Sigmoid colon (tissue), 4 donors: ENCODE data around the gene RRN3.

Experiments used
- CTCF ChIP-seq, 4 experiments: fragments of 450-650 bp in 3 of 4; fragments of 200-600 bp in 1 of 4; IDR thresholded peaks; one replicate each; pipeline ENCODE4 v1.5.1; 2016 to 2019; ENCODE audit warnings: antibody characterized with exemption in 4 of 4, mild to moderate bottlenecking in 3 of 4, moderate library complexity in 2 of 4
- EP300 ChIP-seq, 4 donors: sonication (generic); formaldehyde crosslinking; IDR thresholded peaks; one replicate each; pipeline ENCODE4 v1.6.1; 2017; ENCODE audit warnings: antibody characterized with exemption in 4 of 4
- POLR2A ChIP-seq, 2 donors: fragments of 450-650 bp; IDR thresholded peaks; one replicate each; pipeline ENCODE4 v1.6.1; 2016; ENCODE audit warnings: antibody characterized with exemption in 2 of 2, mild to moderate bottlenecking in 2 of 2, moderate library complexity in 2 of 2
- POLR2AphosphoS5 ChIP-seq, 4 donors: sonication (generic); formaldehyde crosslinking; IDR thresholded peaks; one replicate each; pipeline ENCODE4 v1.6.1; 2017; ENCODE audit warnings: antibody characterized with exemption in 4 of 4

- no peak for TF ChIP-seq CTCF (IDR thresholded peaks at IDR 0.05)
- TF ChIP-seq EP300 (IDR thresholded peaks at IDR 0.05), result no peak
- TF ChIP-seq POLR2A (IDR thresholded peaks at IDR 0.05), result no peak
- no peak for TF ChIP-seq POLR2AphosphoS5 (IDR thresholded peaks at IDR 0.05)
These were observed 49.8 kb downstream of the RRN3 start for GRCh38 chr16:15044286-15044685.
